ENCODE measurements around the gene ACE2. TPM values are rescaled to one million over a fixed set of nuclear protein-coding genes. Genes with fewer than 3 reads are reported as not detected.
A peak's percentile ranks its signal among the peaks of the same experiment; 100 is the strongest.

The ACE2 gene
- total RNA-seq, 4 donors from 2014 or later = 2.5 to 457 (median 180) TPM

- peak overlapping the region in 2 of 4 donors; percentile 35 to 38 for H3K4me3 ChIP-seq
- H3K27ac ChIP-seq = peak overlapping the region in 2 of 4 donors; percentile 10 to 70
- H3K9me3 ChIP-seq = no peaks in the 10 kb centered on the region
- H3K27me3 ChIP-seq = no peaks in the 10 kb centered on the region
- no peak for DNase-seq
- H3K36me3 ChIP-seq = no peaks in the 10 kb centered on the region
- no peak for TF ChIP-seq CTCF (IDR thresholded peaks at IDR 0.05)
- no peak for TF ChIP-seq POLR2A (IDR thresholded peaks at IDR 0.05)
- no peaks in the 10 kb centered on the region for H3K4me1 ChIP-seq
These were observed 711 bp downstream of the ACE2 start for GRCh38 chrX:15600049-15600448.

- no peak overlapping the region for H3K27ac ChIP-seq
- no peaks in the 10 kb centered on the region for H3K4me1 ChIP-seq
- H3K9me3 ChIP-seq = no peaks in the 10 kb centered on the region
- no peaks in the 10 kb centered on the region for H3K27me3 ChIP-seq
- TF ChIP-seq CTCF (IDR thresholded peaks at IDR 0.05) (no peak), POLR2A (IDR thresholded peaks at IDR 0.05) (no peak)
- H3K4me3 ChIP-seq = peak overlapping the region in 2 of 4 donors; percentile 35 to 38
- H3K36me3 ChIP-seq = no peaks in the 10 kb centered on the region
- DNase-seq = no peak
These were observed 1.3 kb downstream of the ACE2 start for GRCh38 chrX:15599461-15599860.

- Histone ChIP-seq H3K27ac (no peak overlapping the region), H3K36me3 (no peaks in the 10 kb centered on the region), H3K4me3 (peak overlapping the region in 2 of 4 donors; percentile 31 to 35), H3K4me1 (no peaks in the 10 kb centered on the region), H3K27me3 (no peaks in the 10 kb centered on the region), H3K9me3 (no peaks in the 10 kb centered on the region)
- DNase-seq = no peak
- no peak for TF ChIP-seq CTCF (IDR thresholded peaks at IDR 0.05)
- no peak for TF ChIP-seq POLR2A (IDR thresholded peaks at IDR 0.05)
These were observed 2.7 kb downstream of the ACE2 start for GRCh38 chrX:15598026-15598425.

GRCh38 chrX:15594371-15594770, 6.4 kb downstream of the ACE2 start:
- no peaks in the 10 kb centered on the region for H3K36me3 ChIP-seq
- no peaks in the 10 kb centered on the region for H3K9me3 ChIP-seq
- DNase-seq = no peak

GRCh38 chrX:15579778-15580747, 20.7 kb downstream of the ACE2 start:
- Histone ChIP-seq H3K27ac (peak overlapping the region in 2 of 4 donors; percentile 50 to 74), H3K36me3 (no peaks in the 10 kb centered on the region), H3K27me3 (no peaks in the 10 kb centered on the region), H3K4me1 (no peaks in the 10 kb centered on the region), H3K9me3 (no peaks in the 10 kb centered on the region), H3K4me3 (no peak overlapping the region)
- DNase-seq = peak in 1 of 3 donors; percentile 50
- TF ChIP-seq POLR2A (IDR thresholded peaks at IDR 0.05) = no peak
- no peak for TF ChIP-seq CTCF (IDR thresholded peaks at IDR 0.05)

More at GRCh38 chrX:15594371-15594770, 6.4 kb downstream of the ACE2 start:
- no peak overlapping the region for H3K27ac ChIP-seq
- no peaks in the 10 kb centered on the region for H3K4me1 ChIP-seq
- no peak overlapping the region for H3K4me3 ChIP-seq
- H3K27me3 ChIP-seq = no peaks in the 10 kb centered on the region
- TF ChIP-seq CTCF (IDR thresholded peaks at IDR 0.05) (peak in 3 of 6 experiments; percentile 32 to 37 (median 33)), POLR2A (IDR thresholded peaks at IDR 0.05) (no peak)
